HG03095 (cell line): ENCODE data around the gene ZNF285.
"Not testable (repeated sequence)": the region's sequence is repeated elsewhere in the genome, so short reads cannot be mapped to it uniquely, and the experiment has no call there.

Experiments used
- ATAC-seq: cut with Tn5 transposase; IDR thresholded peaks from one replicate; pipeline ENCODE4 v1.9.1; 2021; ENCODE audit warnings: moderate library complexity; ENCODE audit not compliant: unreplicated experiment

ZNF285 gene

GRCh38 chr19:44401139-44402115 is at the start of gene ZNF285:
TSS of gene ZNF285 (minus strand) at chr19:44401608. CDS start at chr19:44397213, 4,395 bp downstream.
- no peak for ATAC-seq

GRCh38 chr19:44447916-44448674 is 46.7 kb upstream of the ZNF285 start, which contains the start of gene ZNF229:
TSS of gene ZNF229 (minus strand) at chr19:44448472. CDS start at chr19:44442847, 5,625 bp downstream.
- no peak for ATAC-seq

- no peak for ATAC-seq
Observed at GRCh38 chr19:44438441-44438840, 37.0 kb upstream of the ZNF285 start.

- ATAC-seq, result no peak
Observed at GRCh38 chr19:44435441-44435840, 34.0 kb upstream of the ZNF285 start.

- no peak for ATAC-seq
Observed at GRCh38 chr19:44430956-44431355, 29.5 kb upstream of the ZNF285 start.

- not testable (repeated sequence) for ATAC-seq
Observed at GRCh38 chr19:44415553-44415952, 14.1 kb upstream of the ZNF285 start.

- not testable (repeated sequence) for ATAC-seq
Observed at GRCh38 chr19:44389268-44389667, 12.1 kb downstream of the ZNF285 start.

- no peak for ATAC-seq
Observed at GRCh38 chr19:44374789-44375188, 26.6 kb downstream of the ZNF285 start.

- no peak for ATAC-seq
Observed at GRCh38 chr19:44371815-44372480, 29.5 kb downstream of the ZNF285 start.

- ATAC-seq, result no peak
Observed at GRCh38 chr19:44367024-44367423, 34.4 kb downstream of the ZNF285 start.

- ATAC-seq, result no peak
Observed at GRCh38 chr19:44356383-44357111, 44.9 kb downstream of the ZNF285 start, which contains the start of gene ZNF112. TSS of gene ZNF112 (minus strand) at chr19:44356680. CDS start at chr19:44340539, 16,141 bp downstream.

GRCh38 chr19:44346556-44346955 is 54.9 kb downstream of the ZNF285 start:
- no peak for ATAC-seq

GRCh38 chr19:44345959-44346358 is 55.4 kb downstream of the ZNF285 start:
- no peak for ATAC-seq

GRCh38 chr19:44344255-44344654 is 57.2 kb downstream of the ZNF285 start:
- no peak for ATAC-seq

GRCh38 chr19:44341794-44342193 is 59.6 kb downstream of the ZNF285 start:
- ATAC-seq, result no peak

GRCh38 chr19:44334639-44335038 is 66.8 kb downstream of the ZNF285 start:
- ATAC-seq, result not testable (repeated sequence)
